Epithelial cell of esophagus (primary cell): Measurements from ENCODE around the gene FIGNL1.

Source experiments
- DNase-seq: peaks from one replicate; pipeline ENCODE4 v3.0.0; 2010; ENCODE audit warnings: low read depth
- H3K4me3 ChIP-seq: 2 replicates; pipeline ENCODE4 v1.5.1; 2011; ENCODE audit warnings: mild to moderate bottlenecking, low read length, control low read depth
- TF ChIP-seq, protein P1 (sequence below): IDR thresholded peaks from 2 replicates; pipeline ENCODE4 v1.5.1; 2011; ENCODE audit warnings: low read depth, mild to moderate bottlenecking, low read length, control low read depth, inconsistent platforms; ENCODE audit not compliant: insufficient read depth; ENCODE audit errors: missing control alignments

FIGNL1 gene

GRCh38 chr7:50428911-50429310 is 21.2 kb downstream of the FIGNL1 start:
- no peak overlapping the region for H3K4me3 ChIP-seq
- TF ChIP-seq, protein P1, sequence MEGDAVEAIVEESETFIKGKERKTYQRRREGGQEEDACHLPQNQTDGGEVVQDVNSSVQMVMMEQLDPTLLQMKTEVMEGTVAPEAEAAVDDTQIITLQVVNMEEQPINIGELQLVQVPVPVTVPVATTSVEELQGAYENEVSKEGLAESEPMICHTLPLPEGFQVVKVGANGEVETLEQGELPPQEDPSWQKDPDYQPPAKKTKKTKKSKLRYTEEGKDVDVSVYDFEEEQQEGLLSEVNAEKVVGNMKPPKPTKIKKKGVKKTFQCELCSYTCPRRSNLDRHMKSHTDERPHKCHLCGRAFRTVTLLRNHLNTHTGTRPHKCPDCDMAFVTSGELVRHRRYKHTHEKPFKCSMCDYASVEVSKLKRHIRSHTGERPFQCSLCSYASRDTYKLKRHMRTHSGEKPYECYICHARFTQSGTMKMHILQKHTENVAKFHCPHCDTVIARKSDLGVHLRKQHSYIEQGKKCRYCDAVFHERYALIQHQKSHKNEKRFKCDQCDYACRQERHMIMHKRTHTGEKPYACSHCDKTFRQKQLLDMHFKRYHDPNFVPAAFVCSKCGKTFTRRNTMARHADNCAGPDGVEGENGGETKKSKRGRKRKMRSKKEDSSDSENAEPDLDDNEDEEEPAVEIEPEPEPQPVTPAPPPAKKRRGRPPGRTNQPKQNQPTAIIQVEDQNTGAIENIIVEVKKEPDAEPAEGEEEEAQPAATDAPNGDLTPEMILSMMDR = no peak
- no peak for DNase-seq

DNA sequence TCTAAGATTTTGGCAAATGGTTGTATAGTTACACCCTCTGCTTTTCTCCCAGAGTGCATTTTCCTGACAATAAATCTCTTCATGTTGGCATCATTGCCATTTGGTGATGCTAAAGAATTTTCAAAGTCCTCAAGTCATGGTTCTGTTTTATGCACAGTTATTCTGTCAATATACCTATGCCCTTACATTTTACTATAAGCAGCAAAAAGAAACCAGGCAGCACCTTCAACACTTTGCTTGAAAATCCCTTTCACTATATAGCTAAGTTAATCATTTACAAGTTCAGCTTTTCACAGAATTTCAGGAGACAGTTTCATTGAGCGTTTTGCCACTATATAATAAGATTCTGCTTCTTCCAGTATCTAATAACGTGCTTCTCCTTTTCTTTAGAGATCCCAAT is 22.6 kb downstream of the FIGNL1 start:
- no peak for DNase-seq
- TF ChIP-seq, protein P1 = no peak
- H3K4me3 ChIP-seq = no peak overlapping the region

- DNase-seq = no peak
- H3K4me3 ChIP-seq = no peak overlapping the region
- TF ChIP-seq, protein P1 = no peak
Observed at GRCh38 chr7:50426280-50427045, 23.7 kb downstream of the FIGNL1 start.

GRCh38 chr7:50425318-50425717 is 24.8 kb downstream of the FIGNL1 start:
- DNase-seq = no peak
- H3K4me3 ChIP-seq = no peak overlapping the region
- TF ChIP-seq, protein P1 = no peak

GRCh38 chr7:50423860-50424259 is 26.3 kb downstream of the FIGNL1 start:
- no peak for DNase-seq
- H3K4me3 ChIP-seq = no peak overlapping the region
- TF ChIP-seq, protein P1 = no peak

DNA sequence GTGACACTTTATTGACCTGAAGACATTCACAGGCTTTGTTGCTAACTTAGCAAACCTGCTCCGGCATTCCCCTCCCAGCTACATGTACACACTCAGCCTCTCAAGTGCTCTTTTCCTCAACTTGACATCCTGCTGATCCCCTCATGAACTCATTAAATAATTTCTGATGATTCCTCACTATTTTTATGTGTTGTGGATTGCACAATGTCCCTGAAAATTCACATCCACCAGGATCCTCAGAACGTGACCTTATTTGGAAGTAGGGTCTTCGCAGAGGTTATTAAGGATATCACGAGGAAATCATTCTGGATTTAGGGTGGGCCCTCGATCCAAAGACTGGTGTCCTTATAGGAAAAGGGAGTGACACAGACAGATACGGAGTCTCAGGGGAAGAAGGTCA is 27.3 kb downstream of the FIGNL1 start:
- no peak overlapping the region for H3K4me3 ChIP-seq
- DNase-seq = no peak
- TF ChIP-seq, protein P1 = no peak

GRCh38 chr7:50421043-50421442 is 29.1 kb downstream of the FIGNL1 start:
- H3K4me3 ChIP-seq = no peak overlapping the region
- DNase-seq = no peak
- TF ChIP-seq, protein P1 = no peak
